B cell (primary cell): ENCODE data around the gene CDYL2. TPM values are rescaled to one million over a fixed set of nuclear protein-coding genes. Genes with fewer than 3 reads are reported as not detected.

Experiments used
- ATAC-seq: fragments of 200-7000 bp; cut with Tn5 transposase; one replicate; pipeline ENCODE4 v1.10.0; 2021; ENCODE audit warnings: low read depth, mild to moderate bottlenecking, moderate number of reproducible peaks, moderate library complexity
- CTCF ChIA-PET: fragments of 350-600 bp; sonication (Branson Sonifier 250); formaldehyde crosslinking; loops from one replicate; lab custom pipeline; 2021; ENCODE audit warnings: antibody characterized with exemption, inconsistent platforms; lab: Charles Lee
- POLR2A ChIA-PET: fragments of 350-600 bp; sonication (Branson Sonifier 250); formaldehyde crosslinking; loops from one replicate; lab custom pipeline; 2021; ENCODE audit warnings: antibody characterized with exemption; lab: Charles Lee
- DNase-seq: peaks from one replicate; pipeline ENCODE4 v3.0.0; 2013
- H2AFZ ChIP-seq: 2 replicates; pipeline ENCODE4 v1.6.1; 2012; ENCODE audit warnings: mild to moderate bottlenecking, low read depth, low read length; ENCODE audit not compliant: insufficient read depth, poor library complexity, severe bottlenecking
- H3K27ac ChIP-seq, 2 donors: 1 replicate in 1 of 2; 2 replicates in 1 of 2; pipeline ENCODE4 v1.5.1; 2012 to 2013; ENCODE audit warnings: low read length in 2 of 2, mild to moderate bottlenecking in 2 of 2, moderate library complexity in 1 of 2
- H3K27me3 ChIP-seq, 4 experiments: fragments of 200-600 bp in 1 of 4; sonication (generic) in 1 of 4; replicated peaks in 1 of 4; 1 replicate in 2 of 4; 2 replicates in 2 of 4; pipeline versions ENCODE4 v1.6.1 to v1.7.0; 2013 to 2016; ENCODE audit warnings: low read length in 3 of 4, mild to moderate bottlenecking in 2 of 4, mixed read lengths in 1 of 4, moderate library complexity in 1 of 4; ENCODE audit not compliant: insufficient read depth in 4 of 4, control insufficient read depth in 3 of 4; ENCODE audit errors: control extremely low read depth in 1 of 4
- H3K36me3 ChIP-seq, 2 experiments: replicated peaks in 1 of 2; 1 replicate in 1 of 2; 2 replicates in 1 of 2; pipeline versions ENCODE4 v1.6.1 to v1.7.1; 2013; ENCODE audit warnings: low read length in 1 of 2; ENCODE audit not compliant: insufficient read depth in 2 of 2, control insufficient read depth in 1 of 2; ENCODE audit errors: control extremely low read depth in 1 of 2, extremely low read depth in 1 of 2
- H3K4me1 ChIP-seq, 2 donors: fragments of 200-600 bp in 1 of 2; sonication (generic) in 1 of 2; 1 replicate in 1 of 2; 2 replicates in 1 of 2; pipeline versions ENCODE4 v1.5.1 to v1.6.1; 2013 to 2017; ENCODE audit warnings: low read length in 2 of 2; ENCODE audit not compliant: control insufficient read depth in 2 of 2, insufficient read depth in 2 of 2
- H3K4me2 ChIP-seq: replicated peaks from 2 replicates; pipeline ENCODE3; 2012; ENCODE audit warnings: mild to moderate bottlenecking, low read depth, low read length; ENCODE audit not compliant: poor library complexity, severe bottlenecking
- H3K4me3 ChIP-seq, 5 experiments: fragments of 200-600 bp in 1 of 5; sonication (generic) in 1 of 5; 1 replicate in 3 of 5; 2 replicates in 2 of 5; pipeline versions ENCODE4 v1.5.1 to v1.7.0; 2011 to 2016; ENCODE audit warnings: low read length in 4 of 5, mild to moderate bottlenecking in 4 of 5, low read depth in 2 of 5, control low read depth in 1 of 5, moderate library complexity in 1 of 5; ENCODE audit not compliant: insufficient read depth in 1 of 5; ENCODE audit errors: control extremely low read depth in 1 of 5, extremely low read depth in 1 of 5
- H3K79me2 ChIP-seq: fragments of 200-600 bp; sonication (generic); one replicate; pipeline ENCODE4 v1.6.0; 2016; ENCODE audit warnings: low read length; ENCODE audit not compliant: control insufficient read depth, insufficient read depth
- H3K9ac ChIP-seq: fragments of 200-600 bp; sonication (generic); 2 replicates; pipeline ENCODE4 v1.6.1; 2017; ENCODE audit warnings: mild to moderate bottlenecking, low read length, moderate library complexity
- H3K9me3 ChIP-seq, 3 donors: one replicate each; pipeline versions ENCODE4 v1.6.1 to v1.7.1; 2013; ENCODE audit warnings: low read length in 2 of 3; ENCODE audit not compliant: control insufficient read depth in 2 of 3, insufficient read depth in 1 of 3; ENCODE audit errors: control extremely low read depth in 1 of 3
- H4K20me1 ChIP-seq: 2 replicates; pipeline ENCODE4 v1.6.0; 2012; ENCODE audit warnings: mild to moderate bottlenecking, low read length; ENCODE audit not compliant: insufficient read depth, control insufficient read depth, poor library complexity, severe bottlenecking
- H3K27ac Mint-ChIP-seq: one replicate; pipeline ENCODE4 v1.8.0; 2021; ENCODE audit warnings: mixed read lengths
- H3K27me3 Mint-ChIP-seq: one replicate; pipeline ENCODE4 v1.8.0; 2021; ENCODE audit warnings: mixed read lengths
- H3K4me1 Mint-ChIP-seq: one replicate; pipeline ENCODE4 v1.8.0; 2021; ENCODE audit warnings: mixed read lengths
- H3K4me3 Mint-ChIP-seq: one replicate; pipeline ENCODE4 v1.8.0; 2021; ENCODE audit warnings: mixed read lengths
- H3K9me3 Mint-ChIP-seq: one replicate; pipeline ENCODE4 v1.8.0; 2022; ENCODE audit warnings: mixed read lengths; ENCODE audit not compliant: insufficient read depth
- EZH2 ChIP-seq: IDR thresholded peaks from 2 replicates; pipeline ENCODE4 v1.6.1; 2012; ENCODE audit warnings: borderline replicate concordance, low read depth, mild to moderate bottlenecking, moderate library complexity, low read length; ENCODE audit not compliant: insufficient read depth, poor library complexity, severe bottlenecking
- WGBS: methylation state at CpG from one replicate; pipeline ENCODE4 v1.1.5; 2013; ENCODE audit warnings: missing lambda C conversion rate; ENCODE audit not compliant: insufficient coverage; 5-methylcytosine and 5-hydroxymethylcytosine counted together
- intact Hi-C: fragments of 100-400 bp; cut with micrococcal nuclease; formaldehyde crosslinking; loops from one replicate; pipeline ENCODE4 v1.10.0; 2022
- polyA plus RNA-seq: library from polyadenylated mRNA; depleted of rRNA; stranded (reverse); fragments of >200 nt; gene quantifications from 2 replicates; pipeline ENCODE4 v1.2.3, GENCODE V29; 2012
- total RNA-seq, 2 donors: library from RNA; stranded (reverse); fragments of 120-200 nt in 1 of 2; gene quantifications; 1 replicate in 1 of 2; 2 replicates in 1 of 2; pipeline versions ENCODE4 v1.2.3 to v1.2.4, GENCODE V29; 2013 to 2022
- TF ChIP-seq, protein P1 (sequence below): fragments of 200-600 bp; IDR thresholded peaks from one replicate; pipeline ENCODE4 v1.8.0; 2022; ENCODE audit warnings: antibody characterized with exemption, mild to moderate bottlenecking

Gene CDYL2
- total and polyA plus RNA-seq, 2 donors (not counting 1 experiment from before 2014, with no cell fraction given), result 0.66 to 6.6 TPM

DNA sequence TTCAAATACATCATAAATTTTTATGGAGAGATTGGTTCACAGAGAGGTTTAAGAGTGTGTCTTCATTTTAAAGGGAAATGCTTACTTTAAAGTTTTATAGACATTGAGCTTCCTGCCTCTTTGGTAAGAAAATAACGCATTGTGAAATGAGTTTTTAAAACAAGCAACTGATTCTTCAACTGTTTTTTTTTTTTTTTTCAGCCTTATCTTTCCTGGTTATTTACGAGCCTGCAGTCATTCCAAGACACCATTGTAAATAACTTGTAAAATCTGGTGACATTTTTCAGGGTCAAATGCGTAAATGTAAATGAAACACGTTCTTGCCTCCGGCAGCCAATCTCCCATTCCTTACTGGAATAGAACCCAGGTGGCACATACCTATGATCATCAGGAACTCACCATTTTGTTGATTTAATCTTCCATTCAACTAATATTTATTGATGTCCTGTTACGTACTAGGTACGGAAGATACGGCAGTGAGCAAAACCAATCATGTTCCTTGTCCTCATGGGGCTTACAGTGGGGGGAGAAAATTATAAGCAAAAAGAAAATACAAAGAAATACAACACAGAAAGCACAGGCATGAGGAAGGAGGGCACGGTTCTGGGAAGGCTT is 33.2 kb upstream of the CDYL2 start:
- H4K20me1 ChIP-seq, result no peaks in the 10 kb centered on the region
- H3K27ac Mint-ChIP-seq, result no peak overlapping the region
- no peak for ATAC-seq
- intact Hi-C loops, result no loop called here
- no peak for TF ChIP-seq EZH2
- TF ChIP-seq, protein P1, sequence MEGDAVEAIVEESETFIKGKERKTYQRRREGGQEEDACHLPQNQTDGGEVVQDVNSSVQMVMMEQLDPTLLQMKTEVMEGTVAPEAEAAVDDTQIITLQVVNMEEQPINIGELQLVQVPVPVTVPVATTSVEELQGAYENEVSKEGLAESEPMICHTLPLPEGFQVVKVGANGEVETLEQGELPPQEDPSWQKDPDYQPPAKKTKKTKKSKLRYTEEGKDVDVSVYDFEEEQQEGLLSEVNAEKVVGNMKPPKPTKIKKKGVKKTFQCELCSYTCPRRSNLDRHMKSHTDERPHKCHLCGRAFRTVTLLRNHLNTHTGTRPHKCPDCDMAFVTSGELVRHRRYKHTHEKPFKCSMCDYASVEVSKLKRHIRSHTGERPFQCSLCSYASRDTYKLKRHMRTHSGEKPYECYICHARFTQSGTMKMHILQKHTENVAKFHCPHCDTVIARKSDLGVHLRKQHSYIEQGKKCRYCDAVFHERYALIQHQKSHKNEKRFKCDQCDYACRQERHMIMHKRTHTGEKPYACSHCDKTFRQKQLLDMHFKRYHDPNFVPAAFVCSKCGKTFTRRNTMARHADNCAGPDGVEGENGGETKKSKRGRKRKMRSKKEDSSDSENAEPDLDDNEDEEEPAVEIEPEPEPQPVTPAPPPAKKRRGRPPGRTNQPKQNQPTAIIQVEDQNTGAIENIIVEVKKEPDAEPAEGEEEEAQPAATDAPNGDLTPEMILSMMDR, result no peak
- ChIA-PET CTCF (no interaction called here), POLR2A (no interaction called here)
- H3K27me3 ChIP-seq, result peaks cover 0 to 6% (median 0%) of the 10 kb centered on the region in 4 experiments
- no peak overlapping the region for H3K27ac ChIP-seq
- WGBS, result 72% methylated on average over 3 of the region's 9 CpGs
- no peaks in the 10 kb centered on the region for H3K4me1 Mint-ChIP-seq
- no peak overlapping the region for H3K4me2 ChIP-seq
- no peak for DNase-seq
- H2AFZ ChIP-seq, result no peak overlapping the region
- H3K9ac ChIP-seq, result no peak overlapping the region
- H3K4me3 ChIP-seq, result no peak overlapping the region
- H3K4me1 ChIP-seq, result no peaks in the 10 kb centered on the region
- H3K4me3 Mint-ChIP-seq, result no peak overlapping the region
- no peaks in the 10 kb centered on the region for H3K36me3 ChIP-seq
- peaks cover 0 to 4% (median 0%) of the 10 kb centered on the region in 3 donors for H3K9me3 ChIP-seq
- H3K79me2 ChIP-seq, result no peaks in the 10 kb centered on the region
- peaks cover 7% of the 10 kb centered on the region for H3K9me3 Mint-ChIP-seq
- peaks cover 45% of the 10 kb centered on the region for H3K27me3 Mint-ChIP-seq

DNA sequence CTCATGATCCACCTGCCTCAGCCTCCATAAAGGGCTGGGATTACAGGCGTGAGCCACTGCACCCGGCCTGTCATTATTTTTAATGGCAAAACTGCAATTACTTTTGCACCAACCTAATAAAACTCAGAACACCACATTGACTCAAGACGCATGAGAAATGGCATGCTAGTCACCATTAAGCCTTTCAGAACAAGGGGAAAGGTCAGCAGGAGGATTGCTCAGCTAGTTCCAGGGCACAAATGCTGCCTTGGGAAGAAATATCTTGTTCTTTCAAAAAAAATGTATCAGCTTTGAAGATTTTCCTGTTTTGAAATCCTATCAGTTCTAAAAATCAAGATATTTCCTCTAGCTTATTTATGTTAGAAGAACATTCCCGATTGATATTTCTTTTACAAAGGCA is 32.4 kb upstream of the CDYL2 start:
- no peak overlapping the region for H3K4me3 ChIP-seq
- intact Hi-C loops, result no loop called here
- H2AFZ ChIP-seq, result no peak overlapping the region
- peaks cover 41% of the 10 kb centered on the region for H3K27me3 Mint-ChIP-seq
- no peaks in the 10 kb centered on the region for H3K36me3 ChIP-seq
- H3K27me3 ChIP-seq, result peaks cover 0 to 6% (median 0%) of the 10 kb centered on the region in 4 experiments
- ChIA-PET CTCF (no interaction called here), POLR2A (no interaction called here)
- H3K9me3 ChIP-seq, result peaks cover 0 to 4% (median 0%) of the 10 kb centered on the region in 3 donors
- no peaks in the 10 kb centered on the region for H4K20me1 ChIP-seq
- no peak overlapping the region for H3K9ac ChIP-seq
- ATAC-seq (no peak), DNase-seq (no peak)
- H3K4me2 ChIP-seq, result no peak overlapping the region
- 92% methylated on average over 2 of the region's 4 CpGs for WGBS
- no peaks in the 10 kb centered on the region for H3K79me2 ChIP-seq
- H3K27ac Mint-ChIP-seq, result no peak overlapping the region
- no peaks in the 10 kb centered on the region for H3K4me1 ChIP-seq
- no peak for TF ChIP-seq EZH2
- TF ChIP-seq, protein P1, result no peak
- H3K9me3 Mint-ChIP-seq, result peaks cover 7% of the 10 kb centered on the region
- H3K4me3 Mint-ChIP-seq, result no peak overlapping the region
- H3K27ac ChIP-seq, result no peak overlapping the region
- H3K4me1 Mint-ChIP-seq, result no peaks in the 10 kb centered on the region
